ENCODE results near the gene DBF4B.

DNA sequence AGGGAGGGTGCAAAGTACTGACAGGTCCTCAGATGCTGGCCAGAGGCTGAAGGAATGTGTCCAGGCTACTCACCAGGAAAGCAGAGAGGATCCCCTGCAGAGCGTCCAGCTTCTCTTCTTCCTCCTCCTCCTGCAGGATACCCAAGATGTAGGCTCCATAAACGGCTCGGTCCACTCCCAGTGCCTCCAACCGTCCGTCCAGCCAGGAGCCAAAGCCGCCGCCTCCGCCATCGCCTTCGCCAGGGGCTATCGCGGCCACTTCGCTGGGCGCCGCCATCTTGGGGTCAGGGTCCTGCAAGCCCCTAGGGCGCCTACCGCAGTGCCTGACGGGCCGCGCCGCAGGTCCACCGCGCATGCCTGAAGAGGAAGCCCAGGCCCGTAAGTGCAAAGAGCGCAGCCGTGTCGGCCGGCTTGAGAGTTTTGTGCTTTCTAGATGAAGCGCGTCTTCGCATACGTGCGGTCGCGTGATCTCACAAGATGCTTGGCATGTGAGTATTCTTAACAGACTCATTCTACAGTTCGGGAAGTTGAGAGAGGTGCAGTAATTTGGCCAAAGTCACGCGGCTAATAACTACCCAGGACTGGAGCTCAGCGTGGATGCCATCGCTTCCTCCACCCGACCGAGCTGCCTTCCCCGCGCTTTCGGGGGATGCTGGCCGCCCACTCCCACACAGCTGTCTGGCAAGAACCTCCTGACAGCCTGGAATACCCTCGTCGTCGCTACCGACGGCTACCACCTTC is 18.8 kb upstream of the DBF4B start, which contains the start of gene CCDC43:
- peak; percentile 42 to 43 for TF ChIP-seq POLR2A (IDR thresholded peaks at IDR 0.05)
- TF ChIP-seq POLR2AphosphoS5 (IDR thresholded peaks at IDR 0.05), result peak; percentile 65 to 84 (median 78)
- TF ChIP-seq, protein P1, sequence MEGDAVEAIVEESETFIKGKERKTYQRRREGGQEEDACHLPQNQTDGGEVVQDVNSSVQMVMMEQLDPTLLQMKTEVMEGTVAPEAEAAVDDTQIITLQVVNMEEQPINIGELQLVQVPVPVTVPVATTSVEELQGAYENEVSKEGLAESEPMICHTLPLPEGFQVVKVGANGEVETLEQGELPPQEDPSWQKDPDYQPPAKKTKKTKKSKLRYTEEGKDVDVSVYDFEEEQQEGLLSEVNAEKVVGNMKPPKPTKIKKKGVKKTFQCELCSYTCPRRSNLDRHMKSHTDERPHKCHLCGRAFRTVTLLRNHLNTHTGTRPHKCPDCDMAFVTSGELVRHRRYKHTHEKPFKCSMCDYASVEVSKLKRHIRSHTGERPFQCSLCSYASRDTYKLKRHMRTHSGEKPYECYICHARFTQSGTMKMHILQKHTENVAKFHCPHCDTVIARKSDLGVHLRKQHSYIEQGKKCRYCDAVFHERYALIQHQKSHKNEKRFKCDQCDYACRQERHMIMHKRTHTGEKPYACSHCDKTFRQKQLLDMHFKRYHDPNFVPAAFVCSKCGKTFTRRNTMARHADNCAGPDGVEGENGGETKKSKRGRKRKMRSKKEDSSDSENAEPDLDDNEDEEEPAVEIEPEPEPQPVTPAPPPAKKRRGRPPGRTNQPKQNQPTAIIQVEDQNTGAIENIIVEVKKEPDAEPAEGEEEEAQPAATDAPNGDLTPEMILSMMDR (IDR thresholded peaks at IDR 0.05), result no peak

All from sigmoid colon (tissue), 4 donors.